Measurements from ENCODE around the gene CCR2.

Gene CCR2

GRCh38 chr3:46335541-46335940 lies 18.4 kb upstream of the CCR2 start:
- H3K9me3 Mint-ChIP-seq: peaks cover 24% of the 10 kb centered on the region
- no peak overlapping the region for H3K27ac Mint-ChIP-seq
- no peaks in the 10 kb centered on the region for H3K36me3 Mint-ChIP-seq (ENCODE audit: low read depth)
- H3K27me3 Mint-ChIP-seq (ENCODE audit: low read depth): peaks cover 19% of the 10 kb centered on the region
- no peak for TF ChIP-seq CTCF (IDR thresholded peaks at IDR 0.05; ENCODE audit: unreplicated experiment in 3 of 3)
- no peaks in the 10 kb centered on the region for H3K4me1 Mint-ChIP-seq
- no peak overlapping the region for H3K4me3 Mint-ChIP-seq

GRCh38 chr3:46337911-46338310 lies 16.0 kb upstream of the CCR2 start:
- Mint-ChIP-seq H3K9me3 (peaks cover 24% of the 10 kb centered on the region), H3K27me3 (ENCODE audit: low read depth) (peaks cover 12% of the 10 kb centered on the region), H3K4me1 (no peaks in the 10 kb centered on the region), H3K4me3 (no peak overlapping the region), H3K36me3 (ENCODE audit: low read depth) (no peaks in the 10 kb centered on the region), H3K27ac (no peak overlapping the region)
- TF ChIP-seq CTCF (IDR thresholded peaks at IDR 0.05; ENCODE audit: unreplicated experiment in 3 of 3): no peak

GRCh38 chr3:46338840-46339239 lies 15.1 kb upstream of the CCR2 start:
- H3K36me3 Mint-ChIP-seq (ENCODE audit: low read depth): no peaks in the 10 kb centered on the region
- H3K27me3 Mint-ChIP-seq (ENCODE audit: low read depth): peaks cover 7% of the 10 kb centered on the region
- TF ChIP-seq CTCF (IDR thresholded peaks at IDR 0.05; ENCODE audit: unreplicated experiment in 3 of 3): no peak
- H3K9me3 Mint-ChIP-seq: peaks cover 22% of the 10 kb centered on the region
- no peaks in the 10 kb centered on the region for H3K4me1 Mint-ChIP-seq
- no peak overlapping the region for H3K27ac Mint-ChIP-seq
- H3K4me3 Mint-ChIP-seq: no peak overlapping the region

- Mint-ChIP-seq H3K27ac (no peak overlapping the region), H3K36me3 (ENCODE audit: low read depth) (no peaks in the 10 kb centered on the region), H3K27me3 (ENCODE audit: low read depth) (peaks cover 24% of the 10 kb centered on the region), H3K4me3 (no peak overlapping the region), H3K4me1 (no peaks in the 10 kb centered on the region), H3K9me3 (peaks cover 12% of the 10 kb centered on the region)
- TF ChIP-seq CTCF (IDR thresholded peaks at IDR 0.05; ENCODE audit: unreplicated experiment in 3 of 3): no peak
Measured at GRCh38 chr3:46344476-46344875, 9.4 kb upstream of the CCR2 start.

- Mint-ChIP-seq H3K4me3 (no peak overlapping the region), H3K4me1 (no peaks in the 10 kb centered on the region), H3K9me3 (peaks cover 3% of the 10 kb centered on the region), H3K27ac (no peak overlapping the region), H3K27me3 (ENCODE audit: low read depth) (peaks cover 56% of the 10 kb centered on the region), H3K36me3 (ENCODE audit: low read depth) (no peaks in the 10 kb centered on the region)
- no peak for TF ChIP-seq CTCF (IDR thresholded peaks at IDR 0.05; ENCODE audit: unreplicated experiment in 3 of 3)
Measured at GRCh38 chr3:46348823-46349482, 5.0 kb upstream of the CCR2 start.
